Effector memory CD4-positive, alpha-beta T cell (primary cell): ENCODE results near the gene CFAP46.
"Not testable (repeated sequence)": the region's sequence is repeated elsewhere in the genome, so short reads cannot be mapped to it uniquely, and the experiment has no call there.

Source experiments
- DNase-seq, 3 donors: peaks; one replicate each; pipeline ENCODE4 v3.0.0-alpha.2; 2020
- H3K27ac ChIP-seq: 2 replicates; pipeline ENCODE4 v1.7.0; 2013; ENCODE audit warnings: mild to moderate bottlenecking, low read length, moderate library complexity; ENCODE audit not compliant: insufficient read depth, poor library complexity, severe bottlenecking
- H3K27me3 ChIP-seq: replicated peaks from 2 replicates; pipeline ENCODE4 v1.7.0; 2013; ENCODE audit warnings: mild to moderate bottlenecking, low read length; ENCODE audit not compliant: insufficient read depth, control insufficient read depth, poor library complexity, severe bottlenecking
- H3K36me3 ChIP-seq: 2 replicates; pipeline ENCODE4 v1.7.0; 2013; ENCODE audit warnings: mild to moderate bottlenecking, low read length, moderate library complexity; ENCODE audit not compliant: control insufficient read depth, insufficient read depth
- H3K4me1 ChIP-seq: 2 replicates; pipeline ENCODE4 v1.7.0; 2013; ENCODE audit warnings: low read length, mild to moderate bottlenecking; ENCODE audit not compliant: control insufficient read depth, insufficient read depth, poor library complexity, severe bottlenecking
- H3K4me3 ChIP-seq: 2 replicates; pipeline ENCODE4 v1.7.0; 2013; ENCODE audit warnings: low read length, low read depth, mild to moderate bottlenecking; ENCODE audit not compliant: insufficient read depth, poor library complexity, severe bottlenecking
- H3K9me3 ChIP-seq: 2 replicates; pipeline ENCODE4 v1.7.0; 2013; ENCODE audit warnings: mild to moderate bottlenecking, low read length, moderate library complexity; ENCODE audit not compliant: control insufficient read depth

The CFAP46 gene

GRCh38 chr10:132827423-132827789, 115.0 kb downstream of the CFAP46 start:
- no peak overlapping the region for H3K4me3 ChIP-seq
- no peak overlapping the region for H3K27ac ChIP-seq
- H3K36me3 ChIP-seq, result no peaks in the 10 kb centered on the region
- H3K4me1 ChIP-seq, result no peaks in the 10 kb centered on the region
- no peaks in the 10 kb centered on the region for H3K9me3 ChIP-seq
- DNase-seq, result no peak
- H3K27me3 ChIP-seq, result no peaks in the 10 kb centered on the region

- H3K27me3 ChIP-seq, result no peaks in the 10 kb centered on the region
- DNase-seq, result no peak
- H3K27ac ChIP-seq, result no peak overlapping the region
Measured at GRCh38 chr10:132826524-132827422, 115.6 kb downstream of the CFAP46 start.

GRCh38 chr10:132825783-132826523, 116.4 kb downstream of the CFAP46 start:
- DNase-seq, H3K36me3 ChIP-seq, H3K4me3 ChIP-seq, H3K4me1 ChIP-seq, H3K9me3 ChIP-seq, H3K27ac ChIP-seq, H3K27me3 ChIP-seq: not testable (repeated sequence)

More at GRCh38 chr10:132826524-132827422, 115.6 kb downstream of the CFAP46 start:
- Histone ChIP-seq H3K36me3 (no peaks in the 10 kb centered on the region), H3K4me3 (no peak overlapping the region), H3K4me1 (no peaks in the 10 kb centered on the region), H3K9me3 (no peaks in the 10 kb centered on the region)

- H3K36me3 ChIP-seq, result no peaks in the 10 kb centered on the region
- H3K27ac ChIP-seq, result no peak overlapping the region
- no peak overlapping the region for H3K4me3 ChIP-seq
- H3K9me3 ChIP-seq, result no peaks in the 10 kb centered on the region
- H3K27me3 ChIP-seq, result no peaks in the 10 kb centered on the region
- no peak for DNase-seq
- no peaks in the 10 kb centered on the region for H3K4me1 ChIP-seq
Measured at GRCh38 chr10:132820056-132820455, 122.3 kb downstream of the CFAP46 start.

GRCh38 chr10:132817701-132818211, 124.6 kb downstream of the CFAP46 start:
- Histone ChIP-seq H3K4me3 (no peak overlapping the region), H3K27ac (no peak overlapping the region), H3K4me1 (no peaks in the 10 kb centered on the region), H3K27me3 (peaks cover 2% of the 10 kb centered on the region), H3K9me3 (no peaks in the 10 kb centered on the region), H3K36me3 (no peaks in the 10 kb centered on the region)
- no peak for DNase-seq

GRCh38 chr10:132816718-132817117, 125.7 kb downstream of the CFAP46 start:
- no peaks in the 10 kb centered on the region for H3K36me3 ChIP-seq
- H3K4me1 ChIP-seq, result no peaks in the 10 kb centered on the region
- H3K27me3 ChIP-seq, result peaks cover 2% of the 10 kb centered on the region
- no peaks in the 10 kb centered on the region for H3K9me3 ChIP-seq
- H3K27ac ChIP-seq, result no peak overlapping the region
- DNase-seq, result no peak
- H3K4me3 ChIP-seq, result no peak overlapping the region

- Histone ChIP-seq H3K36me3 (no peaks in the 10 kb centered on the region), H3K4me3 (no peak overlapping the region), H3K4me1 (no peaks in the 10 kb centered on the region), H3K27me3 (peaks cover 2% of the 10 kb centered on the region), H3K27ac (no peak overlapping the region), H3K9me3 (no peaks in the 10 kb centered on the region)
- no peak for DNase-seq
Measured at GRCh38 chr10:132815168-132815857, 127.1 kb downstream of the CFAP46 start.

- H3K4me3 ChIP-seq, result no peak overlapping the region
- H3K36me3 ChIP-seq, result no peaks in the 10 kb centered on the region
- H3K4me1 ChIP-seq, result no peaks in the 10 kb centered on the region
- H3K27ac ChIP-seq, result no peak overlapping the region
- no peak for DNase-seq
- no peaks in the 10 kb centered on the region for H3K9me3 ChIP-seq
- H3K27me3 ChIP-seq, result peaks cover 2% of the 10 kb centered on the region
Measured at GRCh38 chr10:132814469-132814856, 127.9 kb downstream of the CFAP46 start.

GRCh38 chr10:132813560-132814468, 128.6 kb downstream of the CFAP46 start:
- no peaks in the 10 kb centered on the region for H3K9me3 ChIP-seq
- no peaks in the 10 kb centered on the region for H3K4me1 ChIP-seq
- no peak for DNase-seq
- H3K4me3 ChIP-seq, result no peak overlapping the region
- no peak overlapping the region for H3K27ac ChIP-seq
- H3K36me3 ChIP-seq, result no peaks in the 10 kb centered on the region
- peaks cover 2% of the 10 kb centered on the region for H3K27me3 ChIP-seq
